LNCaP clone FGC (cell line): Measurements from ENCODE around the gene KPTN.

Experiments used
- DNase-seq: peaks from one replicate; pipeline ENCODE4 v3.0.0-alpha.2; 2011; ENCODE audit warnings: low read depth
- H3K4me3 ChIP-seq: 2 replicates; pipeline ENCODE4 v1.5.1; 2011; ENCODE audit warnings: mild to moderate bottlenecking, low read depth, low read length, control low read depth
- TF ChIP-seq, protein P1 (sequence below): IDR thresholded peaks from 2 replicates; pipeline ENCODE4 v1.5.1; 2012; ENCODE audit warnings: mild to moderate bottlenecking; ENCODE audit not compliant: control insufficient read depth, insufficient read depth; ENCODE audit errors: extremely low read depth

Gene KPTN

GRCh38 chr19:47509170-47509847 lies 25.3 kb upstream of the KPTN start:
- TF ChIP-seq, protein P1, sequence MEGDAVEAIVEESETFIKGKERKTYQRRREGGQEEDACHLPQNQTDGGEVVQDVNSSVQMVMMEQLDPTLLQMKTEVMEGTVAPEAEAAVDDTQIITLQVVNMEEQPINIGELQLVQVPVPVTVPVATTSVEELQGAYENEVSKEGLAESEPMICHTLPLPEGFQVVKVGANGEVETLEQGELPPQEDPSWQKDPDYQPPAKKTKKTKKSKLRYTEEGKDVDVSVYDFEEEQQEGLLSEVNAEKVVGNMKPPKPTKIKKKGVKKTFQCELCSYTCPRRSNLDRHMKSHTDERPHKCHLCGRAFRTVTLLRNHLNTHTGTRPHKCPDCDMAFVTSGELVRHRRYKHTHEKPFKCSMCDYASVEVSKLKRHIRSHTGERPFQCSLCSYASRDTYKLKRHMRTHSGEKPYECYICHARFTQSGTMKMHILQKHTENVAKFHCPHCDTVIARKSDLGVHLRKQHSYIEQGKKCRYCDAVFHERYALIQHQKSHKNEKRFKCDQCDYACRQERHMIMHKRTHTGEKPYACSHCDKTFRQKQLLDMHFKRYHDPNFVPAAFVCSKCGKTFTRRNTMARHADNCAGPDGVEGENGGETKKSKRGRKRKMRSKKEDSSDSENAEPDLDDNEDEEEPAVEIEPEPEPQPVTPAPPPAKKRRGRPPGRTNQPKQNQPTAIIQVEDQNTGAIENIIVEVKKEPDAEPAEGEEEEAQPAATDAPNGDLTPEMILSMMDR = no peak
- peak overlapping the region; percentile 37 for H3K4me3 ChIP-seq
- DNase-seq = no peak

GRCh38 chr19:47508721-47509120 lies 24.7 kb upstream of the KPTN start:
- TF ChIP-seq, protein P1 = no peak
- no peak overlapping the region for H3K4me3 ChIP-seq
- DNase-seq = no peak

- H3K4me3 ChIP-seq = no peak overlapping the region
- TF ChIP-seq, protein P1 = 0 out of 2 replicates have a peak, but pooled peaks have one; percentile 9
- DNase-seq = no peak
Measured at GRCh38 chr19:47507924-47508553, 24.0 kb upstream of the KPTN start.

DNA sequence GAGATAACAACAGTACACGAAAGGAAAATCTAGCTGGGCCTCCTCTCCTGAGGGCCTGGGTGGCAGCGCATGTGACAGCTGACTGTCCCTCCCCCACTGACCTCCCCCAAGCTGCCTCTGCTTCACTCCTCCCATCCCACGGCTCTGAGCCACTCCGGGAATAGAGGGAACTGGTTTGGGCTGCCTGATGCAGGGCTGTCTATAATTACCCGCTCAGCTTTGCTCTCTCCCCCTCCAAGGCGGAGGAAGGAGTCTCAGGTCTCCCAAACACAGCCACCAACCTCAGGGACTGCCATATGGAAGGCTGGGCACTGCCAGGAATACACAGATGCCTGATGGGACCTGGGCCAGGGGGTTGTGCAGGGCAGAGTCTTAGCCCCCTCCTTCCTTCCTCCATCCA lies 23.0 kb upstream of the KPTN start:
- DNase-seq = no peak
- TF ChIP-seq, protein P1 = no peak
- 0 out of 2 replicates have a peak overlapping the region, but pooled peaks have one; percentile 4 for H3K4me3 ChIP-seq

- no peak overlapping the region for H3K4me3 ChIP-seq
- DNase-seq = no peak
- TF ChIP-seq, protein P1 = no peak
Measured at GRCh38 chr19:47506459-47506858, 22.4 kb upstream of the KPTN start.

DNA sequence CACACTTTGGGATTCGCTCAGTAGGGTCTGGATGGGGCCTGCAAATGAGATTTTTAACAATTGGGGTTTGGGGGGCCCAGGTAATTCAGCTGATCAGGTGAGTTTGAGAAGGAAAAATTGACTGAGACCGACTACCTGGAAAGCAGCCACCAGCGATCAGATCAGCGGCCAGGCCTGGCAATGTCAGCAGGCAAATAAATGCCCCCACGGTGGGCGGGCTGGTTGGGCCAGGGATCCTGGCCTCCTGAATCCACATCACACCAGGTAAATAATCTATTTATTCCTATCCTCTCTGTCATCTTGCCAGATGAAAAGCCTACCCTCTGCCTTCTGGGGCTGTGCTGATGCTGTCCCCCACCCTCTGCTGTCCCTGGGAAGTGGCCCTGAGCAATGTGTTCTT lies 21.5 kb upstream of the KPTN start:
- TF ChIP-seq, protein P1 = no peak
- H3K4me3 ChIP-seq = no peak overlapping the region
- no peak for DNase-seq

GRCh38 chr19:47503826-47504150 lies 19.8 kb upstream of the KPTN start:
- no peak for DNase-seq
- TF ChIP-seq, protein P1 = no peak

More at GRCh38 chr19:47503826-47504150, 19.8 kb upstream of the KPTN start:
- no peak overlapping the region for H3K4me3 ChIP-seq
